Loucy (cell line): ENCODE data around the gene PROSER2.

ENCODE experiments used
- H2AFZ ChIP-seq: fragments of 200-600 bp; sonication (generic); 2 replicates; pipeline ENCODE4 v1.6.0; 2016; ENCODE audit warnings: antibody characterized with exemption, mild to moderate bottlenecking, low read length, moderate library complexity
- H3F3A ChIP-seq: fragments of 200-600 bp; 2 replicates; pipeline ENCODE4 v1.6.0; 2016; ENCODE audit warnings: antibody characterized with exemption, low read depth, mild to moderate bottlenecking
- H3K27me3 ChIP-seq: fragments of 200-600 bp; sonication (generic); 2 replicates; pipeline ENCODE4 v1.6.1; 2014; ENCODE audit warnings: low read length, mild to moderate bottlenecking; ENCODE audit not compliant: insufficient read depth, poor library complexity, severe bottlenecking
- H3K36me3 ChIP-seq: fragments of 200-600 bp; sonication (generic); 2 replicates; pipeline ENCODE4 v1.6.1; 2016; ENCODE audit warnings: low read length; ENCODE audit not compliant: insufficient read depth
- H3K4me1 ChIP-seq: fragments of 200-600 bp; sonication (generic); 2 replicates; pipeline ENCODE4 v1.5.1; 2014; ENCODE audit warnings: low read length, mild to moderate bottlenecking; ENCODE audit not compliant: insufficient read depth, poor library complexity, severe bottlenecking
- H3K4me2 ChIP-seq: fragments of 200-600 bp; sonication (generic); 2 replicates; pipeline ENCODE4 v1.6.0; 2014; ENCODE audit warnings: antibody characterized with exemption, low read length, low read depth, mild to moderate bottlenecking; ENCODE audit not compliant: poor library complexity, severe bottlenecking
- H3K4me3 ChIP-seq: fragments of 200-600 bp; sonication (generic); 2 replicates; pipeline ENCODE4 v1.5.1; 2014; ENCODE audit warnings: low read length, mild to moderate bottlenecking, mixed read lengths; ENCODE audit not compliant: poor library complexity, severe bottlenecking
- H3K79me2 ChIP-seq: fragments of 200-600 bp; sonication (generic); 2 replicates; pipeline ENCODE4 v1.6.1; 2014; ENCODE audit warnings: low read length; ENCODE audit not compliant: insufficient read depth
- H3K9ac ChIP-seq: fragments of 200-600 bp; sonication (generic); 2 replicates; pipeline ENCODE4 v1.6.0; 2014; ENCODE audit warnings: mild to moderate bottlenecking, low read depth, low read length, moderate library complexity; ENCODE audit not compliant: poor library complexity, severe bottlenecking
- H3K9me2 ChIP-seq: fragments of 200-600 bp; sonication (generic); replicated peaks from 2 replicates; pipeline ENCODE4 v1.6.1; 2016; ENCODE audit warnings: low read depth, low read length, mixed read lengths
- H3K9me3 ChIP-seq: fragments of 200-600 bp; sonication (generic); 2 replicates; pipeline ENCODE4 v1.6.1; 2014; ENCODE audit warnings: mild to moderate bottlenecking, antibody characterized with exemption, low read length, low read depth; ENCODE audit not compliant: insufficient read depth
- H4K20me1 ChIP-seq: fragments of 200-600 bp; sonication (generic); 2 replicates; pipeline ENCODE4 v1.6.0; 2014; ENCODE audit warnings: antibody characterized with exemption, low read length, mild to moderate bottlenecking; ENCODE audit not compliant: insufficient read depth, poor library complexity, severe bottlenecking
- EZH2phosphoT487 ChIP-seq: fragments of 200-600 bp; IDR thresholded peaks from 2 replicates; pipeline ENCODE4 v1.6.1; 2018; ENCODE audit warnings: antibody characterized with exemption, mild to moderate bottlenecking, moderate library complexity, borderline replicate concordance
- TF ChIP-seq, protein P1 (sequence below): fragments of 200-600 bp; sonication (generic); conservative IDR thresholded peaks from 2 replicates; pipeline ENCODE4 v1.5.1; 2014; ENCODE audit warnings: mild to moderate bottlenecking, antibody characterized with exemption, low read length

Gene PROSER2

DNA sequence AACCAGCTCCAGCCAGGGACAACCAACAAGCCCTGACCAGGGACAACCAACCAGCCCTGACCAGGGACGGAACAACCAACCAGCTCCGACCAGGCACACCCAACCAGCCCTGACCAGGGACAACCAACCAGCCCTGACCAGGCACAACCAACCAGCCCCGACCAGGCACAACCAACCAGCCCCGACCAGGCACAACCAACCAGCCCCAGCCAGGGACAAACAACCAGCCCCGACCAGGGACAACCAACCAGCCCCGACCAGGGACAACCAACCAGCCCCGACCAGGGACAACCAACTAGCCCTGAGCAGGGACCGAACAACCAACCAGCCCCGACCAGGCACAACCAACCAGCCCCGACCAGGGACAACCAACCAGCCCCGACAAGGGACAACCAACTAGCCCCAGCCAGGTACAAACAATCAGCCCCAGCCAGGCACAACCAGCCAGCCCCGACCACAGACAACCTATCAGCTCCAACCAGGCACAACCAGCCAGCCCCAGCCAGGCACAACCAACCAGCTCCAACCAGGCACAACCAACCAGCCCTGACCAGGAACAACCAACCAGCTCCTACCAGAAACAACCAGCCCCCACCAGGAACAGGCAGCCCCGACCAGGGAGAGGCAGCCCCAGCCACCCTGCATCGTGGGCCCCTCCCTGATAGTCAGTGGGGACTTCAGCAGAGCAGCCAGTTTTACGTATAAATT lies 56.4 kb downstream of the PROSER2 start:
- Histone ChIP-seq H3K9ac (no peak overlapping the region), H3F3A (no peaks in the 10 kb centered on the region), H3K4me1 (peaks cover 34% of the 10 kb centered on the region), H3K27me3 (no peaks in the 10 kb centered on the region), H3K9me3 (no peaks in the 10 kb centered on the region), H3K4me2 (no peak overlapping the region), H3K9me2 (no peaks in the 10 kb centered on the region), H2AFZ (no peak overlapping the region), H4K20me1 (no peaks in the 10 kb centered on the region), H3K4me3 (no peak overlapping the region), H3K36me3 (no peaks in the 10 kb centered on the region), H3K79me2 (no peaks in the 10 kb centered on the region)
- no peak for TF ChIP-seq EZH2phosphoT487
- TF ChIP-seq, protein P1, sequence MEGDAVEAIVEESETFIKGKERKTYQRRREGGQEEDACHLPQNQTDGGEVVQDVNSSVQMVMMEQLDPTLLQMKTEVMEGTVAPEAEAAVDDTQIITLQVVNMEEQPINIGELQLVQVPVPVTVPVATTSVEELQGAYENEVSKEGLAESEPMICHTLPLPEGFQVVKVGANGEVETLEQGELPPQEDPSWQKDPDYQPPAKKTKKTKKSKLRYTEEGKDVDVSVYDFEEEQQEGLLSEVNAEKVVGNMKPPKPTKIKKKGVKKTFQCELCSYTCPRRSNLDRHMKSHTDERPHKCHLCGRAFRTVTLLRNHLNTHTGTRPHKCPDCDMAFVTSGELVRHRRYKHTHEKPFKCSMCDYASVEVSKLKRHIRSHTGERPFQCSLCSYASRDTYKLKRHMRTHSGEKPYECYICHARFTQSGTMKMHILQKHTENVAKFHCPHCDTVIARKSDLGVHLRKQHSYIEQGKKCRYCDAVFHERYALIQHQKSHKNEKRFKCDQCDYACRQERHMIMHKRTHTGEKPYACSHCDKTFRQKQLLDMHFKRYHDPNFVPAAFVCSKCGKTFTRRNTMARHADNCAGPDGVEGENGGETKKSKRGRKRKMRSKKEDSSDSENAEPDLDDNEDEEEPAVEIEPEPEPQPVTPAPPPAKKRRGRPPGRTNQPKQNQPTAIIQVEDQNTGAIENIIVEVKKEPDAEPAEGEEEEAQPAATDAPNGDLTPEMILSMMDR: no peak

DNA sequence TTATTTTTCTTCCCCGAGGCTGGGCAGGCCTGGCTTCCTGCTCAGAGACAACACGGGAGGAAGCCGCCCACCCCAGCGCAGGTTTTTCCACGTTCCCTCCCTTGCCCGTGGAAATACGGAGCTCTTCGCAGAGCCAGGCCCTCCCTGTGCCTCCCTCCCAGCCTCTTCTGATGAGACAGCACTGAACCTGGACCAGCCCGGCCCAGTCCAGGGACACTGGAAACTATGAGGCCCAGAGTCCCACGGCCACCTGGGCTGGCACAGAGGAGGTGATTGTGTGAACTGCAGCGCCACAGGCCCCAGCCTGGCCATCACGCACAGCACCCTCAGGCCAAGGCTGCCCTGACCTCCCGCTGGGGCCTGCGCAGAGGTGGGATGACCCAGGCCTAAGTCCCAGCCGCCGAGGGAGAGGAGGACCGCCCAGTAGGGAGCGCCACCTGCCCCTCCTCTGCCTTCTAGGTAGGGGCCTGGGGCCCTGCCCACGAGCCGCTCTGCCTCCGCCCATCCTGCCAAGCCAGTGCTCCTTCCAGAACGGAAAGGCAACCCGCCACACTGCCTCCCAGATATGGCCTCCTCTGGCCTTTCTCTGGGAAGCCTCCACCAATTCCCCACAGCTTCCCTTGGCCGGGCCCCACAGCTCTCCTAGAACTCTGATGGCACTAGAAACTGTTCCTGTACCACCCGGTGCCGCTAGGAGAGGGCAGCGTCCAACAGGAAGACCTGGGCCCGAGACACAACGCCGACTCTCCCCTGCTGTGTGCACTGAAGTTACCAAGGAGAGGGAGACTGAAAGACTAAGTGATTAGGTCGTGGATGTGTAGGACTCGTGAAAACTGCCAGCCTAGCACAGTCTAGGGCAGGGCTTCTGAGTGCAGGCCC lies 57.2 kb downstream of the PROSER2 start:
- Histone ChIP-seq H3K4me1 (peaks cover 28% of the 10 kb centered on the region), H4K20me1 (no peaks in the 10 kb centered on the region), H3K27me3 (no peaks in the 10 kb centered on the region), H3F3A (no peaks in the 10 kb centered on the region), H3K9ac (no peak overlapping the region), H2AFZ (no peak overlapping the region), H3K4me3 (no peak overlapping the region), H3K9me3 (no peaks in the 10 kb centered on the region), H3K9me2 (no peaks in the 10 kb centered on the region), H3K79me2 (no peaks in the 10 kb centered on the region), H3K36me3 (no peaks in the 10 kb centered on the region), H3K4me2 (no peak overlapping the region)
- TF ChIP-seq EZH2phosphoT487: no peak
- TF ChIP-seq, protein P1: no peak

DNA sequence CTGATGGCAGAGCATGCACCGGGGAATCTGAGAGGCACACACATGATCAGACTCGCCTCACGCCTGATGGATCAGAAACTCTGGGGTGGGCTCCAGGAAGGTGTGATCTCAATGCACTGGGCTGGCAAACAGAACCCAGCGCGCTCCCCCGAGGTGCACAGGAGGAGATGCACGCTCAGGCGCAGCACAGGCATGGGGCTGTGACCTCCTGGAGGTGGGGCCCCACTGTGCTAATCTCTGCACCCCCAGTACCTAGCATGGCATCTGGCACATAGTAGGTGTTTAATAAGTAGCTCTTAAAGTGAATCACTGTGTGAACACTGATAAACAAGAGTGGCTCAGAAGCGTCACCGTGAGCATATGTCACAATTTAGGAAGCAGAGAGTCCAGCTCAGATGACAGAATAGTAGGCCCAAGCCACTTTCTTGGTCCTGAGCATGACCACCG lies 57.9 kb downstream of the PROSER2 start:
- H3K4me2 ChIP-seq: no peak overlapping the region
- H3K36me3 ChIP-seq: no peaks in the 10 kb centered on the region
- no peaks in the 10 kb centered on the region for H4K20me1 ChIP-seq
- TF ChIP-seq EZH2phosphoT487: no peak
- TF ChIP-seq, protein P1: no peak
- no peaks in the 10 kb centered on the region for H3K9me3 ChIP-seq
- H3K4me3 ChIP-seq: no peak overlapping the region
- no peak overlapping the region for H2AFZ ChIP-seq
- H3K4me1 ChIP-seq: peaks cover 28% of the 10 kb centered on the region
- H3K9me2 ChIP-seq: no peaks in the 10 kb centered on the region
- no peaks in the 10 kb centered on the region for H3K79me2 ChIP-seq
- H3F3A ChIP-seq: no peaks in the 10 kb centered on the region
- no peaks in the 10 kb centered on the region for H3K27me3 ChIP-seq
- no peak overlapping the region for H3K9ac ChIP-seq
